ENCODE measurements around the gene CYP26A1.
A peak's percentile ranks its signal among the peaks of the same experiment; 100 is the strongest.

The CYP26A1 gene

GRCh38 chr10:93060887-93061593 is 12.7 kb upstream of the CYP26A1 start:
- Histone ChIP-seq H3K4me3 (no peak overlapping the region), H3K27me3 (ENCODE audit: low read depth) (no peaks in the 10 kb centered on the region), H3K36me3 (replicated peaks) (no peaks in the 10 kb centered on the region), H3K9me3 (0 out of 2 replicates have a peak, but pooled peaks cover 2% of the 10 kb centered on the region), H3K4me1 (peaks cover 4% of the 10 kb centered on the region)
- in situ Hi-C loops (cut with MboI; ENCODE audit: low sequenced_read_pairs) = loop anchor here (25.0 kb wide), 1 partner anchor 174 kb away; no protein-coding TSS in a partner anchor
- DNase-seq (ENCODE audit: low spot score in 2 of 2) = no peak

- DNase-seq (ENCODE audit: low spot score in 2 of 2) = no peak
Measured at GRCh38 chr10:93061594-93062513, 11.8 kb upstream of the CYP26A1 start.

GRCh38 chr10:93062514-93063143 is 11.1 kb upstream of the CYP26A1 start:
- Histone ChIP-seq H3K27me3 (ENCODE audit: low read depth) (peaks cover 4% of the 10 kb centered on the region), H3K36me3 (replicated peaks) (no peaks in the 10 kb centered on the region), H3K4me1 (no peaks in the 10 kb centered on the region), H3K4me3 (no peak overlapping the region), H3K9me3 (0 out of 2 replicates have a peak, but pooled peaks cover 2% of the 10 kb centered on the region)
- in situ Hi-C loops (cut with MboI; ENCODE audit: low sequenced_read_pairs) = loop anchor here (25.0 kb wide), 1 partner anchor 175 kb away; no protein-coding TSS in a partner anchor
- DNase-seq (ENCODE audit: low spot score in 2 of 2) = no peak

More at GRCh38 chr10:93061594-93062513, 11.8 kb upstream of the CYP26A1 start:
- H3K9me3 ChIP-seq = 0 out of 2 replicates have a peak, but pooled peaks cover 2% of the 10 kb centered on the region
- no peak overlapping the region for H3K4me3 ChIP-seq
- in situ Hi-C loops (cut with MboI; ENCODE audit: low sequenced_read_pairs) = loop anchor here (25.0 kb wide), 1 partner anchor 175 kb away; no protein-coding TSS in a partner anchor
- H3K4me1 ChIP-seq = no peaks in the 10 kb centered on the region
- H3K36me3 ChIP-seq (replicated peaks) = no peaks in the 10 kb centered on the region
- no peaks in the 10 kb centered on the region for H3K27me3 ChIP-seq (ENCODE audit: low read depth)

GRCh38 chr10:93063144-93063976 is 10.3 kb upstream of the CYP26A1 start:
- H3K36me3 ChIP-seq (replicated peaks) = no peaks in the 10 kb centered on the region
- in situ Hi-C loops (cut with MboI; ENCODE audit: low sequenced_read_pairs) = loop anchor here (25.0 kb wide), 1 partner anchor 176 kb away; no protein-coding TSS in a partner anchor
- H3K27me3 ChIP-seq (ENCODE audit: low read depth) = peaks cover 10% of the 10 kb centered on the region
- peaks cover 4% of the 10 kb centered on the region; the same call in 1 of the 2 replicates for H3K4me1 ChIP-seq
- H3K4me3 ChIP-seq = no peak overlapping the region
- no peak for DNase-seq (ENCODE audit: low spot score in 2 of 2)
- H3K9me3 ChIP-seq = 0 out of 2 replicates have a peak, but pooled peaks cover 2% of the 10 kb centered on the region

- DNase-seq (ENCODE audit: low spot score in 2 of 2) = no peak
- Histone ChIP-seq H3K27me3 (ENCODE audit: low read depth) (peaks cover 10% of the 10 kb centered on the region), H3K4me3 (no peak overlapping the region), H3K4me1 (peaks cover 4% of the 10 kb centered on the region; the same call in 1 of the 2 replicates), H3K9me3 (0 out of 2 replicates have a peak, but pooled peaks cover under 1% of the 10 kb centered on the region), H3K36me3 (replicated peaks) (no peaks in the 10 kb centered on the region)
- in situ Hi-C loops (cut with MboI; ENCODE audit: low sequenced_read_pairs) = loop anchor here (25.0 kb wide), 1 partner anchor 177 kb away; no protein-coding TSS in a partner anchor
Measured at GRCh38 chr10:93063977-93064660, 9.6 kb upstream of the CYP26A1 start.

- Histone ChIP-seq H3K4me3 (no peak overlapping the region), H3K9me3 (no peaks in the 10 kb centered on the region), H3K36me3 (replicated peaks) (no peaks in the 10 kb centered on the region), H3K4me1 (peaks cover 4% of the 10 kb centered on the region; the same call in 1 of the 2 replicates), H3K27me3 (ENCODE audit: low read depth) (peaks cover 10% of the 10 kb centered on the region)
- no peak for DNase-seq (ENCODE audit: low spot score in 2 of 2)
- in situ Hi-C loops (cut with MboI; ENCODE audit: low sequenced_read_pairs) = loop anchor here (25.0 kb wide), 1 partner anchor 178 kb away; no protein-coding TSS in a partner anchor
Measured at GRCh38 chr10:93064874-93065660, 8.6 kb upstream of the CYP26A1 start.

- Histone ChIP-seq H3K4me1 (peaks cover 4% of the 10 kb centered on the region; the same call in 1 of the 2 replicates), H3K4me3 (no peak overlapping the region), H3K9me3 (no peaks in the 10 kb centered on the region), H3K36me3 (replicated peaks) (no peaks in the 10 kb centered on the region), H3K27me3 (ENCODE audit: low read depth) (peaks cover 10% of the 10 kb centered on the region)
- no peak for DNase-seq (ENCODE audit: low spot score in 2 of 2)
- in situ Hi-C loops (cut with MboI; ENCODE audit: low sequenced_read_pairs) = loop anchor here (25.0 kb wide), 1 partner anchor 179 kb away; no protein-coding TSS in a partner anchor
Measured at GRCh38 chr10:93065675-93066543, 7.8 kb upstream of the CYP26A1 start.

GRCh38 chr10:93066544-93066913 is 7.2 kb upstream of the CYP26A1 start:
- H3K27me3 ChIP-seq (ENCODE audit: low read depth) = peaks cover 10% of the 10 kb centered on the region
- H3K36me3 ChIP-seq (replicated peaks) = no peaks in the 10 kb centered on the region
- H3K9me3 ChIP-seq = no peaks in the 10 kb centered on the region
- DNase-seq (ENCODE audit: low spot score in 2 of 2) = no peak
- H3K4me3 ChIP-seq = no peak overlapping the region
- in situ Hi-C loops (cut with MboI; ENCODE audit: low sequenced_read_pairs) = loop anchor here (25.0 kb wide), 1 partner anchor 179 kb away; no protein-coding TSS in a partner anchor
- H3K4me1 ChIP-seq = peaks cover 4% of the 10 kb centered on the region; the same call in 1 of the 2 replicates

GRCh38 chr10:93067443-93068365 is 6.0 kb upstream of the CYP26A1 start:
- Histone ChIP-seq H3K4me3 (peak overlapping the region; percentile 28), H3K27me3 (ENCODE audit: low read depth) (peaks cover 10% of the 10 kb centered on the region), H3K36me3 (replicated peaks) (no peaks in the 10 kb centered on the region), H3K4me1 (peaks cover 4% of the 10 kb centered on the region; the same call in 1 of the 2 replicates), H3K9me3 (no peaks in the 10 kb centered on the region)
- in situ Hi-C loops (cut with MboI; ENCODE audit: low sequenced_read_pairs) = loop anchor here (25.0 kb wide), 1 partner anchor 180 kb away; no protein-coding TSS in a partner anchor
- DNase-seq (ENCODE audit: low spot score in 2 of 2) = no peak

Measured in HAP-1 (cell line).